ENCODE data around the gene MGA.

The MGA gene

GRCh38 chr15:41666353-41666920 is 6.2 kb downstream of the MGA start:
- ATAC-seq (replicated peaks) (no peak), DNase-seq (no peak)
- Mint-ChIP-seq H3K9me3 (no peaks in the 10 kb centered on the region), H3K36me3 (ENCODE audit: insufficient read depth) (peaks cover 15% of the 10 kb centered on the region), H3K27ac (peak overlapping the region in 1 of 2 donors; percentile 79), H3K4me1 (ENCODE audit: low read depth in 2 of 2) (peaks cover 34 to 63% of the 10 kb centered on the region in 2 donors), H3K4me3 (no peak overlapping the region), H3K27me3 (no peaks in the 10 kb centered on the region)

- Mint-ChIP-seq H3K36me3 (ENCODE audit: insufficient read depth) (peaks cover 15% of the 10 kb centered on the region), H3K4me1 (ENCODE audit: low read depth in 2 of 2) (peaks cover 31 to 56% of the 10 kb centered on the region in 2 donors), H3K27ac (peak overlapping the region in 1 of 2 donors; percentile 6), H3K27me3 (no peaks in the 10 kb centered on the region), H3K4me3 (no peak overlapping the region), H3K9me3 (no peaks in the 10 kb centered on the region)
- ATAC-seq (replicated peaks) (no peak), DNase-seq (no peak)
Measured at GRCh38 chr15:41669701-41670100, 9.5 kb downstream of the MGA start.

GRCh38 chr15:41671656-41672648 is 11.7 kb downstream of the MGA start:
- Mint-ChIP-seq H3K9me3 (no peaks in the 10 kb centered on the region), H3K36me3 (ENCODE audit: insufficient read depth) (peaks cover 22% of the 10 kb centered on the region), H3K4me3 (no peak overlapping the region), H3K4me1 (ENCODE audit: low read depth in 2 of 2) (peaks cover 30 to 54% of the 10 kb centered on the region in 2 donors), H3K27me3 (no peaks in the 10 kb centered on the region), H3K27ac (peak overlapping the region in 1 of 2 donors; percentile 20)
- ATAC-seq (replicated peaks) (no peak), DNase-seq (no peak)

- Mint-ChIP-seq H3K4me3 (no peak overlapping the region), H3K36me3 (ENCODE audit: insufficient read depth) (peaks cover 21% of the 10 kb centered on the region), H3K27me3 (no peaks in the 10 kb centered on the region), H3K27ac (peak overlapping the region; percentile 4 to 49), H3K4me1 (ENCODE audit: low read depth in 2 of 2) (peaks cover 24 to 59% of the 10 kb centered on the region in 2 donors), H3K9me3 (no peaks in the 10 kb centered on the region)
- ATAC-seq (replicated peaks) (no peak), DNase-seq (no peak)
Measured at GRCh38 chr15:41675337-41675736, 15.1 kb downstream of the MGA start.

GRCh38 chr15:41678742-41679141 is 18.5 kb downstream of the MGA start:
- Mint-ChIP-seq H3K4me1 (ENCODE audit: low read depth in 2 of 2) (peaks cover 25 to 64% of the 10 kb centered on the region in 2 donors), H3K36me3 (ENCODE audit: insufficient read depth) (peaks cover 26% of the 10 kb centered on the region), H3K9me3 (no peaks in the 10 kb centered on the region), H3K27ac (no peak overlapping the region), H3K27me3 (no peaks in the 10 kb centered on the region), H3K4me3 (peak overlapping the region in 1 of 2 donors; percentile 20)
- DNase-seq (no peak), ATAC-seq (replicated peaks) (no peak)

GRCh38 chr15:41683955-41684354 is 23.8 kb downstream of the MGA start:
- Mint-ChIP-seq H3K27ac (peak overlapping the region in 1 of 2 donors; percentile 17), H3K4me1 (ENCODE audit: low read depth in 2 of 2) (peaks cover 27 to 76% of the 10 kb centered on the region in 2 donors), H3K27me3 (no peaks in the 10 kb centered on the region), H3K36me3 (ENCODE audit: insufficient read depth) (peaks cover 23% of the 10 kb centered on the region), H3K4me3 (no peak overlapping the region), H3K9me3 (no peaks in the 10 kb centered on the region)
- DNase-seq (no peak), ATAC-seq (replicated peaks) (no peak)

- H3K27me3 Mint-ChIP-seq: no peaks in the 10 kb centered on the region
- H3K9me3 Mint-ChIP-seq: no peaks in the 10 kb centered on the region
- peak overlapping the region; percentile 26 to 39 for H3K27ac Mint-ChIP-seq
- peak overlapping the region in 1 of 2 donors; percentile 8 for H3K4me3 Mint-ChIP-seq
- H3K36me3 Mint-ChIP-seq (ENCODE audit: insufficient read depth): peaks cover 14% of the 10 kb centered on the region
- ATAC-seq (replicated peaks) (no peak), DNase-seq (no peak)
- peaks cover 36 to 79% of the 10 kb centered on the region in 2 donors for H3K4me1 Mint-ChIP-seq (ENCODE audit: low read depth in 2 of 2)
Measured at GRCh38 chr15:41688671-41689070, 28.5 kb downstream of the MGA start.

GRCh38 chr15:41689083-41689482 is 28.9 kb downstream of the MGA start:
- H3K9me3 Mint-ChIP-seq: no peaks in the 10 kb centered on the region
- peak overlapping the region; percentile 26 to 39 for H3K27ac Mint-ChIP-seq
- peak overlapping the region in 1 of 2 donors; percentile 8 for H3K4me3 Mint-ChIP-seq
- H3K36me3 Mint-ChIP-seq (ENCODE audit: insufficient read depth): peaks cover 14% of the 10 kb centered on the region
- no peaks in the 10 kb centered on the region for H3K27me3 Mint-ChIP-seq
- ATAC-seq (replicated peaks): no peak
- no peak for DNase-seq
- peaks cover 36 to 77% of the 10 kb centered on the region in 2 donors for H3K4me1 Mint-ChIP-seq (ENCODE audit: low read depth in 2 of 2)

GRCh38 chr15:41689834-41690233 is 29.6 kb downstream of the MGA start:
- ATAC-seq (replicated peaks) (no peak), DNase-seq (no peak)
- peaks cover 33 to 72% of the 10 kb centered on the region in 2 donors for H3K4me1 Mint-ChIP-seq (ENCODE audit: low read depth in 2 of 2)
- H3K27me3 Mint-ChIP-seq: no peaks in the 10 kb centered on the region
- H3K36me3 Mint-ChIP-seq (ENCODE audit: insufficient read depth): peaks cover 13% of the 10 kb centered on the region
- H3K9me3 Mint-ChIP-seq: no peaks in the 10 kb centered on the region
- H3K4me3 Mint-ChIP-seq: peak overlapping the region in 1 of 2 donors; percentile 16
- peak overlapping the region in 1 of 2 donors; percentile 39 for H3K27ac Mint-ChIP-seq

- DNase-seq (no peak), ATAC-seq (replicated peaks) (peak; percentile 26)
- Mint-ChIP-seq H3K9me3 (no peaks in the 10 kb centered on the region), H3K27ac (peak overlapping the region in 1 of 2 donors; percentile 39), H3K4me1 (ENCODE audit: low read depth in 2 of 2) (peaks cover 33 to 65% of the 10 kb centered on the region in 2 donors), H3K4me3 (peak overlapping the region in 1 of 2 donors; percentile 16), H3K27me3 (no peaks in the 10 kb centered on the region), H3K36me3 (ENCODE audit: insufficient read depth) (peaks cover 10% of the 10 kb centered on the region)
Measured at GRCh38 chr15:41690636-41691035, 30.4 kb downstream of the MGA start.

GRCh38 chr15:41691471-41691870 is 31.3 kb downstream of the MGA start:
- Mint-ChIP-seq H3K4me1 (ENCODE audit: low read depth in 2 of 2) (peaks cover 35 to 69% of the 10 kb centered on the region in 2 donors), H3K9me3 (no peaks in the 10 kb centered on the region), H3K36me3 (ENCODE audit: insufficient read depth) (peaks cover 5% of the 10 kb centered on the region), H3K27me3 (no peaks in the 10 kb centered on the region), H3K4me3 (peak overlapping the region in 1 of 2 donors; percentile 7), H3K27ac (peak overlapping the region; percentile 3 to 39)
- no peak for ATAC-seq (replicated peaks)
- DNase-seq: no peak

- Mint-ChIP-seq H3K36me3 (ENCODE audit: insufficient read depth) (peaks cover 9% of the 10 kb centered on the region), H3K4me1 (ENCODE audit: low read depth in 2 of 2) (peaks cover 32 to 63% of the 10 kb centered on the region in 2 donors), H3K9me3 (no peaks in the 10 kb centered on the region), H3K27me3 (no peaks in the 10 kb centered on the region), H3K4me3 (peak overlapping the region in 1 of 2 donors; percentile 7), H3K27ac (peak overlapping the region; percentile 3 to 39)
- DNase-seq (no peak), ATAC-seq (replicated peaks) (no peak)
Measured at GRCh38 chr15:41692049-41692448, 31.8 kb downstream of the MGA start.

- H3K4me1 Mint-ChIP-seq (ENCODE audit: low read depth in 2 of 2): peaks cover 30 to 46% of the 10 kb centered on the region in 2 donors
Measured at GRCh38 chr15:41693757-41694156, 33.6 kb downstream of the MGA start.

More at GRCh38 chr15:41693757-41694156, 33.6 kb downstream of the MGA start:
- Mint-ChIP-seq H3K4me3 (no peak overlapping the region), H3K9me3 (no peaks in the 10 kb centered on the region), H3K27me3 (no peaks in the 10 kb centered on the region), H3K27ac (peak overlapping the region; percentile 10 to 56), H3K36me3 (ENCODE audit: insufficient read depth) (peaks cover 20% of the 10 kb centered on the region)
- no peak for ATAC-seq (replicated peaks)
- no peak for DNase-seq
